Activated CD4-positive, alpha-beta T cell treated with anti-CD3 and anti-CD28 coated beads for 48 hours (primary cell): Measurements from ENCODE around the gene KLKB1.
A peak's percentile ranks its signal among the peaks of the same experiment; 100 is the strongest.
"Not testable (repeated sequence)": the region's sequence is repeated elsewhere in the genome, so short reads cannot be mapped to it uniquely, and the experiment has no call there.

ENCODE experiments used
- DNase-seq: peaks from one replicate; pipeline ENCODE4 v3.0.0-alpha.2; 2020

KLKB1 gene

DNA sequence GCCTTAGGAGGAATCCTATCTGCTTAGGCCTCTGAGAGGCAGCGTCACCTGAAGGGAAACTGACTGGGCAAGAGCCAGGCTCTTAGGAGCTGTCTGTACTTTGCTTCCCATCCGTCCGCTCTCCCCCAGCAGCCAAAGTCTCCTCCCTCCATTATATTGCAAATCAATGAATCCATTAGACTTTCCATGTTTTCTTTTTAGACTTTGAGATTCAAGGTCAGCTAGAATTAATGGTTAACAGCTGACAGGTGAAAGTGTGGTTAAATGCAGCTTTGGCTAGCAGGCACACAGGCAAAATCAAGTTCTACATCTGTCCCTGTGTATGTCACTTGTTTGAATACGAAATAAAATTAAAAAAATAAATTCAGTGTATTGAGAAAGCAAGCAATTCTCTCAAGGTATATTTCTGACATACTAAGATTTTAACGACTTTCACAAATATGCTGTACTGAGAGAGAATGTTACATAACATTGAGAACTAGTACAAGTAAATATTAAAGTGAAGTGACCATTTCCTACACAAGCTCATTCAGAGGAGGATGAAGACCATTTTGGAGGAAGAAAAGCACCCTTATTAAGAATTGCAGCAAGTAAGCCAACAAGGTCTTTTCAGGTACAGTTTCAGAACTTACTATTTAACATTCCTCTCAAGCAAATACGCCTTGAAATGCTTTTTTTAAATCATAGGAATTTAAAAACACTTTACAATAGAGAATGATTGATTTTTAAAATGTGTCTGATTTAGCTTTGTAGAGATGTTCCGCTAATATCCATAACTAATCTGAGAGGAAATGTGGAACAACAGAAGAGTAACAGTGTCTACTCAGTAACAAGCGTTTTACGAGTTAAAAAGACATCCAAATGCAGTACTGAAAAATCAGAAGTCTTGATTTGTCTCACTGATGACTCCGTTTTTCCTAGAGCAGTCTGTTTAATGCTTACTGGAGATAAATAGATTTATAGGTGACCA, 38.7 kb downstream of the KLKB1 start, which contains the start of gene F11:
Gene F11, plus strand, starts transcription at position 507 of the 970 bp plus-strand sequence. CDS start 948 bp downstream, outside the sequence.
- DNase-seq, result no peak

DNA sequence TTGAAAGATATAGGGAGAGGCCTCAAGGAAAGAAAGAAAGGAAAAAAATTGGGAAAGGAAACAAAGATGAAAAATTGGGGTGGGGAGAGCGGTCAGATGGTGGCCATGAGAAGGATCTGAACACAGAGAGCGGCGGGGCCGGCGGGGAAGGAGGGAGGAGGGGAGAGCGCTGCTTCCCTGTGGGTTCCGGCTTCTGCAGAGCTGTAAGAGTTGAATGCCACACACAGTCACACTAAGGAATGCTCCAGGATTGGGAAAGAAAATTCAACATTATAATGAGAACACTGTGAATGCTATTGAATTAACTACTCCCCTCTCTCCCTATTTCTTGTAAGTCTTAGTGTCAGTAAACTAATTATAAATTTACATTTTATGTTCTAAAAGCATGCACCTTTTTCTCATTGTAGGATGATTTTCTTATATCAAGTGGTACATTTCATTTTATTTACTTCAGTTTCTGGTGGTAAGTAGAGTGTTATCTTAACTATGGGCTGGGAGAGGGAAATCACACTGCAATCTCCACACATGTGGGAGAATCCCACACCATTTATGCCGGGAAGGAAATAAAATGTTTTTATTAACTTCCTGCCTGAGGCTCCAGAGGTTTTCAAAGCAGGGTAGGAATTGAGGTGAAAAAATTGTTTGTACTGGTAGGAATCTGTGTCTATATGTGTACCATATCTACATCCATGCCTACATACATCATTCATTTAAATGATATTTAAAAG, 39.6 kb downstream of the KLKB1 start:
- DNase-seq, result no peak

GRCh38 chr4:186271081-186271678, 43.9 kb downstream of the KLKB1 start:
- no peak for DNase-seq

GRCh38 chr4:186272699-186273391, 45.5 kb downstream of the KLKB1 start:
- no peak for DNase-seq

GRCh38 chr4:186273392-186273789, 46.1 kb downstream of the KLKB1 start:
- not testable (repeated sequence) for DNase-seq

- DNase-seq, result no peak
Measured at GRCh38 chr4:186283311-186283710, 56.0 kb downstream of the KLKB1 start.

- no peak for DNase-seq
Measured at GRCh38 chr4:186285147-186285546, 57.8 kb downstream of the KLKB1 start.

DNA sequence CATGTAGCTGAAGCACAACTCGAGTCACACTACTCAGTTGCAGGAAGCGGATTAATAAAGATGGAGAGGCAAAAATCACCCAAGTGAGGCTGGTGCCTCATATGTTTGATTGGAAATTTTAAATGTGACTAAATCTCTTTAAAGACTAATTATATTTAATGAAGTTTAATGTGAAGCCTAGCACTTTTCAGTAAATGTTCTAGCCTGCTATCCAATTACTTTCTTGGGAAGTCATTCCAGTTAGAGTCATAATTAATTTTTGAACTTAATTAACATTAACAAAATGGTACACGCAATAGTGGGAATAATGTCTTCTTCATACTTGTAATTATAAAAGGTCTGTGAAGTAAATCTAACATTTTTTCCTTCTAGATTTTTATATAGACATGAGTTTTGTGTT, 59.3 kb downstream of the KLKB1 start:
- DNase-seq, result no peak

DNA sequence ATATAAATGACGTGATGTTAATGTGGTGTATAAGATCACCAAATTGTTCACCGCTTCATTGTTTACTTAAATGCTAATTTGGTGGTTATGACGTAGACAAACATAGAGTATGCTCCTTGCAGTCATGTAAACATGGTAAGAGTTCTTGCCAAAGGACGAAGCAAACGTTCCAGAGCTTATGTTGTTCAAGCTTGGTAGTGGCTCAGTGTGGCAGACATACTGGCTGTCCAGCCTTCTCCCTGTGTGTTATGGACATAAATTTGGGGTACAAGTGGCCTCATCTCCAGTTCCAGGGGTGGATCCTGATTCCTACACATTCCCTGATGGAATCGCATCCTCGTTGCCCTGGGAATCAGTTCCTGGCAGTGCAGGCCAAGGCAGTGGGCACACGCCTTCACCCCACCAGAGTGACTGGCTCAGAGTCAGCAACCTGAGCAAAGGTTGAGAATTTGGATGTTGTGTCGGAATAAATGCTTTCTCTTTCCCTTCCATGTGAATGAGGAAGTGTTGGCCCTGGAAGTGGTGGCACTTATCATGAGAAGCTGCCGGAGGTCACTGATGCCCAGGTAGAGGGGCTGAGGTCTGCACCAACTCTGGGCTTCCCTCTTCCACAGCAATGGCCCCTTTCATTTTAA, 64.1 kb downstream of the KLKB1 start:
- DNase-seq, result no peak

- DNase-seq, result peak; percentile 17
Measured at GRCh38 chr4:186294160-186294559, 66.9 kb downstream of the KLKB1 start.

DNA sequence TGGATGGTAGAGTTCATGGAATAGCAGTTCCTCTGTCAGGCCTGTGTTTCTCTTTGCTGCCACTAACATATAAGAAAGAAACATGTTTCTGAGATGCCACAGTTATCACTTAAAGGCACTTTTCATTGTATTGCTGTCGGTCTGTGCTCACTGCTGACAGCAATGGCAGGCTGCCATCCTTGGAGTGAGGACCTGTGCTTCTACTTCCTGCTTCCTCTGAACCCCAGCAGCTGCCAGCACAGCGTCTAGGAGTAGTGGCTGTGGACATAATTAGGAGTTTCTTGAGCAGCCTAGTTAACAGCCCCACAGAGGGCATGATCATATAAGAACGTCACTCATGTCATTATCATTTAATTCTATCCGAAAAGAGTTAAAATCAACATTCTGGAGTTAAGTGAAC, 69.2 kb downstream of the KLKB1 start:
- DNase-seq, result no peak

DNA sequence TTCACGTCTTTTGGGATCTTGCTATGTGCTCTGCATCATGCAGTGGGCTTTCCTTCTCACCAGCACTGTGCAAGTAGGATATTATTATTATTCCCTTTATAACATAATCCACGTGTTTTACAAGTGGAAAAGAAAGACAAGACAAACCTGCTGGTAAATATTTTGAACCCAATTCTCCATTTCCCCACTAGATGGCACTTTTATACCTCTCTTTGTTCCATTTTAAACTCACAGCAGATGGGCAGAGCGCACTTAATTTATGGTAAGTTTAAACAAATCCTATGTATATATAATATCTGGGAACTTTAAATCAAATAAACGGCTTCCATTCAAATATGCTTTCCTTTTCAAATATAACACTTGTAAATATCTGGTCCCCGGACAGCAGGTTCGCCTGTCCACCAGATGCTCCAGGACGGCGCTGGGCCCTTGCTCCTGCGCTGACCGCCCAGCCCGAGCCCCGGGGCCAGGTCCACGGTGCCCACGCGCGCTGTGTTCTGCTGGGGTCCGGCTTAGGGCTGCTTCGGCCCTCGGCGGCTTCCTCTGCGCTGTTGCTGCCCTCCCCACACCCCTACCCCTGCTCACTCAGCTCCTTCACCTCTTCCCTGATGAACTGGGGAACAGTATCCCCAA, 69.8 kb downstream of the KLKB1 start:
- no peak for DNase-seq

GRCh38 chr4:186298031-186298647, 70.8 kb downstream of the KLKB1 start:
- no peak for DNase-seq

DNA sequence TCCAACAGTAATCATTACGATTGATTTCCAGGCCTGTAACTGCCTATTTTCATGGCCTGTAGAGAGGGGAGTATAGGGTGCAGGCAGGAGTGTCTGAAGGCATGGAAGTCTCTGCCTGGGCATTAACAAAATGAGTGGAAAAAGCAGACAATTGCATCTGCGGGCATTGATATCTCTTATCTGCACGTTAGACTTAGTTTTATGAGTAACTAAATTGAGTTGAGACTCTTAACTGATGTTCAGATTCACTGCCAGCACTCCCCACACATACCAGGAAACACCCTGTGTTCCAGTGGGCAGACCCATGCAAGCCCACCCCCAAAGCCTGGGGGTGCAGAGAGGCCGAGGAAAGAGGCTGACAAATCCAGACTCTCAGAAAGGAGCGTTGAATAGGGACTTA, 72.0 kb downstream of the KLKB1 start:
- no peak for DNase-seq

- no peak for DNase-seq
Measured at GRCh38 chr4:186300659-186301390, 73.5 kb downstream of the KLKB1 start.

GRCh38 chr4:186304216-186304615, 76.9 kb downstream of the KLKB1 start:
- DNase-seq, result no peak

GRCh38 chr4:186304866-186305505, 77.7 kb downstream of the KLKB1 start:
- no peak for DNase-seq

- DNase-seq, result no peak
Measured at GRCh38 chr4:186307497-186307896, 80.2 kb downstream of the KLKB1 start.

- no peak for DNase-seq
Measured at GRCh38 chr4:186307916-186308315, 80.6 kb downstream of the KLKB1 start.
